ENCODE results near the gene DOK7. TPM values are rescaled to one million over a fixed set of nuclear protein-coding genes. Genes with fewer than 3 reads are reported as not detected.

Gene DOK7
- total and polyA plus RNA-seq, 2 of the 4 experiments (the other 2 are of a cell fraction) = not detected

DNA sequence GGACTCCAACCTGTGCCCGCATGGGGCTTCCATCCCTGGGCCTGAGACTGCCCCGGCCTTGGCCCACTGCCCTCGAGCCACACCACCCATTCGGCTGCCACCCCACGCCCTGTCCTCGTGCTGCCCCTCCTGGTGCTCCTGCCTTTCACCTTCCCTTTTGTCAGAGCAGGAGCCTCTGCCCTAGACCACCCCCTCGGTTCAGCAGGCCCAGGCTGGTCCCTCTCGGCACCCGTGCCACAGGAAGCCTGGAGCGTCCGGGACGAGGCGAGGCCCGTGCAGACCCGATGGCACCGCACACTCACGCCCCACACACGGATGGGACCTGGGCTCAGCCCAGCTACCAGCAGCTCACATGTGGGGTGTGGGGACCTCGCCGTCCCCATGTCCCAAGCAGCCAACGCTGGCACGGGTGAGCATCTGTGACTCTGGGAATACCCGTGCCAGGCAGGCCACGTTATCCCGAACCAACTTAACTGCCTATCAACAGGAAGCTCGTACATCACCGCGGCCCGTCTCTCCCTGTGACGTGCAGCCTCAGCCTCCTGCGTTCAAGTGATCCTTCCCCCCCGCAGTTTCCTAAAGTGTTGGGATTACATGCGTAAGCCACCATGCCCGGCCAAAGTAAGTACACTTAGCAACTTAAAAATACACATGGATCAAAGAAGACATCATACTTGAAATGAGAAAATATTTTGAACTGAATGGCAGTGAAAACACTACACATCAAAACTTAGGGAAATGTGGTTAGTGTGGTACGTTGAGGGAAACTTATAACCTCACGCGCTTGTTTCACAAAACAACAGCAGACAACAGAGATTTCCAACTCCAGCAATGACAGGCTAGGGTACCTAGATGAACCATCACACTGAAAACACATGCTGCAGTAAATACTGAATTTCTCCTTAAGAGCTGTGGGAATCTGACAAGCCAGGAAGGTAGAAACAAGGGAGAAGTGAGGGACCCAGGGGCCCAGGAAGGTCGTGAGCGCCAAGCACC is 40.1 kb downstream of the DOK7 start:
- H3K4me3 ChIP-seq (ENCODE audit: insufficient read depth, low read depth, low read length) = no peak overlapping the region
- ChIA-PET POLR2A (ENCODE audit: unreplicated experiment) (no interaction called here), CTCF (no interaction called here)
- peaks cover 20% of the 10 kb centered on the region for H4K20me1 ChIP-seq (ENCODE audit: insufficient read depth, low read length)
- H3K79me1 ChIP-seq (ENCODE audit: low read depth in 1 of 2, low read length in 2 of 2) = peaks cover 4 to 17% of the 10 kb centered on the region in 2 experiments
- no peaks in the 10 kb centered on the region for H3K9me3 ChIP-seq (ENCODE audit: control insufficient read depth, insufficient read depth, low read length)
- H3K27me3 ChIP-seq (ENCODE audit: control insufficient read depth, insufficient read depth, low read length) = no peaks in the 10 kb centered on the region
- WGBS, 2 experiments (ENCODE audit: extremely low coverage in 2 of 2, insufficient read length in 1 of 2) = 91% methylated on average over 22 of the region's 39 CpGs; no CpG with 5 or more reads in 1 of the 2 experiments
- dilution Hi-C loops (cut with HindIII; ENCODE audit: low sequenced_read_pairs, unreplicated experiment) = no loop called here
- DNase-seq (no peak), ATAC-seq (ENCODE audit: low read depth) (no peak)
- in situ Hi-C loops (cut with MboI; ENCODE audit: low sequenced_read_pairs) = no loop called here
- H3K56ac ChIP-seq (ENCODE audit: extremely low read depth, insufficient read depth, low read length) = no peak overlapping the region
- TF ChIP-seq, protein P1, sequence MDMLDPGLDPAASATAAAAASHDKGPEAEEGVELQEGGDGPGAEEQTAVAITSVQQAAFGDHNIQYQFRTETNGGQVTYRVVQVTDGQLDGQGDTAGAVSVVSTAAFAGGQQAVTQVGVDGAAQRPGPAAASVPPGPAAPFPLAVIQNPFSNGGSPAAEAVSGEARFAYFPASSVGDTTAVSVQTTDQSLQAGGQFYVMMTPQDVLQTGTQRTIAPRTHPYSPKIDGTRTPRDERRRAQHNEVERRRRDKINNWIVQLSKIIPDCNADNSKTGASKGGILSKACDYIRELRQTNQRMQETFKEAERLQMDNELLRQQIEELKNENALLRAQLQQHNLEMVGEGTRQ (IDR thresholded peaks at IDR 0.05; ENCODE audit: low read depth, low read length) = no peak
- no peak for TF ChIP-seq RAD21 (IDR thresholded peaks at IDR 0.05; ENCODE audit: low read length)
- TF ChIP-seq CHD1 (IDR thresholded peaks at IDR 0.05; ENCODE audit: low read depth, low read length) = no peak
- no peak overlapping the region for H3K9ac ChIP-seq (ENCODE audit: low read depth, low read length)
- H3K27ac ChIP-seq (ENCODE audit: insufficient read depth, low read length) = no peak overlapping the region
- H3K4me2 ChIP-seq (ENCODE audit: low read depth, low read length) = no peak overlapping the region
- peaks cover 15% of the 10 kb centered on the region for H3K36me3 ChIP-seq (ENCODE audit: control insufficient read depth, insufficient read depth, low read length)
- H4K8ac ChIP-seq (ENCODE audit: low read depth in 2 of 2, low read length in 2 of 2) = no peak overlapping the region
- intact Hi-C loops (cut with micrococcal nuclease) = no loop called here
- no peak overlapping the region for H3K4ac ChIP-seq (ENCODE audit: low read depth, low read length)
- no peak overlapping the region for H3K23ac ChIP-seq (ENCODE audit: low read depth, low read length)
- BruUV-seq (replicated peaks) = no TSS peak
- no peak overlapping the region for H2BK120ac ChIP-seq (ENCODE audit: low read depth, low read length)
- H2AK9ac ChIP-seq (replicated peaks; ENCODE audit: low read depth, low read length, poor library complexity) = no peak overlapping the region
- H4K5ac ChIP-seq (ENCODE audit: low read depth, low read length) = no peak overlapping the region
- no peak overlapping the region for H3K14ac ChIP-seq (replicated peaks; ENCODE audit: low read depth, low read length)
- peak overlapping the region; percentile 58 for H2AFZ ChIP-seq (replicated peaks; ENCODE audit: low read length, poor library complexity)
- no peaks in the 10 kb centered on the region for H3K4me1 ChIP-seq (ENCODE audit: control insufficient read depth, insufficient read depth, low read length)
- no peak overlapping the region for H2BK5ac ChIP-seq (ENCODE audit: low read depth, low read length, poor library complexity, severe bottlenecking)
- no peak overlapping the region for H3K18ac ChIP-seq (ENCODE audit: low read depth, low read length)
- no peak overlapping the region for H4K91ac ChIP-seq (ENCODE audit: insufficient read depth, low read depth, low read length)
- no peak overlapping the region for H2BK15ac ChIP-seq (ENCODE audit: low read depth, low read length)
- no peak overlapping the region for H2BK20ac ChIP-seq (ENCODE audit: low read depth, low read length)
- no peak overlapping the region for H2AK5ac ChIP-seq (ENCODE audit: low read depth, low read length)
- no peaks in the 10 kb centered on the region for H3K9me1 ChIP-seq (ENCODE audit: insufficient read depth, low read length)
